Measurements from ENCODE around the gene TRANK1.

DNA sequence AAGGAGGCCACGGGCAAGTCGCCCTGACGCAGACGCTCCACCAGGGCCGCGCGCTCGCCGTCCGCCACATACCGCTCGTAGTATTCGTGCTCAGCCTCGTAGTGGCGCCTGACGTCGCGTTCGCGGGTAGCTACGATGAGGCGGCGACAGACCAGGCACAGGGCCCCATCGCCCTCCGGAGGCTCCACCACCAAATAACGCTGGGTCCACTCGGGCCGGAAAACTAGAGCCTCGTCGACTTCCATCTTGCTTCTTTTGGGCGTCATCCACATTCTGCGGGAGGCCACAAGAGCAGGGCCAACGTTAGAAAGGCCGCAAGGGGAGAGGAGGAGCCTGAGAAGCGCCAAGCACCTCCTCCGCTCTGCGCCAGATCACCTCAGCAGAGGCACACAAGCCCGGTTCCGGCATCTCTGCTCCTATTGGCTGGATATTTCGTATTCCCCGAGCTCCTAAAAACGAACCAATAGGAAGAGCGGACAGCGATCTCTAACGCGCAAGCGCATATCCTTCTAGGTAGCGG is 48.0 kb upstream of the TRANK1 start, which contains the start of gene EPM2AIP1:
- TF ChIP-seq, protein P1, sequence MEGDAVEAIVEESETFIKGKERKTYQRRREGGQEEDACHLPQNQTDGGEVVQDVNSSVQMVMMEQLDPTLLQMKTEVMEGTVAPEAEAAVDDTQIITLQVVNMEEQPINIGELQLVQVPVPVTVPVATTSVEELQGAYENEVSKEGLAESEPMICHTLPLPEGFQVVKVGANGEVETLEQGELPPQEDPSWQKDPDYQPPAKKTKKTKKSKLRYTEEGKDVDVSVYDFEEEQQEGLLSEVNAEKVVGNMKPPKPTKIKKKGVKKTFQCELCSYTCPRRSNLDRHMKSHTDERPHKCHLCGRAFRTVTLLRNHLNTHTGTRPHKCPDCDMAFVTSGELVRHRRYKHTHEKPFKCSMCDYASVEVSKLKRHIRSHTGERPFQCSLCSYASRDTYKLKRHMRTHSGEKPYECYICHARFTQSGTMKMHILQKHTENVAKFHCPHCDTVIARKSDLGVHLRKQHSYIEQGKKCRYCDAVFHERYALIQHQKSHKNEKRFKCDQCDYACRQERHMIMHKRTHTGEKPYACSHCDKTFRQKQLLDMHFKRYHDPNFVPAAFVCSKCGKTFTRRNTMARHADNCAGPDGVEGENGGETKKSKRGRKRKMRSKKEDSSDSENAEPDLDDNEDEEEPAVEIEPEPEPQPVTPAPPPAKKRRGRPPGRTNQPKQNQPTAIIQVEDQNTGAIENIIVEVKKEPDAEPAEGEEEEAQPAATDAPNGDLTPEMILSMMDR (conservative IDR thresholded peaks at IDR 0.05; ENCODE audit: low read depth, low read length) = 0 out of 2 replicates have a peak, but pooled peaks have one; percentile 34
- TF ChIP-seq EZH2phosphoT487 (IDR thresholded peaks at IDR 0.05; ENCODE audit: borderline replicate concordance, low read length) = no peak
